GM12873 (cell line): Measurements from ENCODE around the gene EIF4E3.

Experiments
- TF ChIP-seq, protein P1 (sequence below): IDR thresholded peaks from 2 replicates; pipeline ENCODE4 v1.5.1; 2012; ENCODE audit warnings: low read depth, mild to moderate bottlenecking, moderate library complexity, low read length, control low read depth; ENCODE audit not compliant: insufficient read depth; ENCODE audit errors: missing control alignments

EIF4E3 gene

DNA sequence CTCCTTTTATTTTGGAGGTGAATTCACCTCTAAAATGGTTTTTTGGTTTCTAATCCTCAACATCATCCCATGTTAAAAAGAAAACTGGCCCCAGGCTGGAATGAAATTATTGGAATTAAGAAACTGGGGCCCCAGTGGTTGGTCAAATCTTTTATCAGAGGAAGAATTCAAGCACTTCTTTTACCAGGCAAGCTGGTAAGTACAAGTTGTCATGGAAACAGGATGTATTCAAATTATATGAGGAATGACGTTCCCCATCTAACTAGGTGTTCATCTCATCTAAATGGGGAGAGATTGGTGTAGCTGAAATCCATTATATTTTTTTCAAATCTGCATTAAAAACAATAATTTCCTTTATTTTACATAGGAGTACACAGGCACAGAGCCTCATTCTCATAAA, 9.7 kb upstream of the EIF4E3 start:
- TF ChIP-seq, protein P1, sequence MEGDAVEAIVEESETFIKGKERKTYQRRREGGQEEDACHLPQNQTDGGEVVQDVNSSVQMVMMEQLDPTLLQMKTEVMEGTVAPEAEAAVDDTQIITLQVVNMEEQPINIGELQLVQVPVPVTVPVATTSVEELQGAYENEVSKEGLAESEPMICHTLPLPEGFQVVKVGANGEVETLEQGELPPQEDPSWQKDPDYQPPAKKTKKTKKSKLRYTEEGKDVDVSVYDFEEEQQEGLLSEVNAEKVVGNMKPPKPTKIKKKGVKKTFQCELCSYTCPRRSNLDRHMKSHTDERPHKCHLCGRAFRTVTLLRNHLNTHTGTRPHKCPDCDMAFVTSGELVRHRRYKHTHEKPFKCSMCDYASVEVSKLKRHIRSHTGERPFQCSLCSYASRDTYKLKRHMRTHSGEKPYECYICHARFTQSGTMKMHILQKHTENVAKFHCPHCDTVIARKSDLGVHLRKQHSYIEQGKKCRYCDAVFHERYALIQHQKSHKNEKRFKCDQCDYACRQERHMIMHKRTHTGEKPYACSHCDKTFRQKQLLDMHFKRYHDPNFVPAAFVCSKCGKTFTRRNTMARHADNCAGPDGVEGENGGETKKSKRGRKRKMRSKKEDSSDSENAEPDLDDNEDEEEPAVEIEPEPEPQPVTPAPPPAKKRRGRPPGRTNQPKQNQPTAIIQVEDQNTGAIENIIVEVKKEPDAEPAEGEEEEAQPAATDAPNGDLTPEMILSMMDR, result no peak

DNA sequence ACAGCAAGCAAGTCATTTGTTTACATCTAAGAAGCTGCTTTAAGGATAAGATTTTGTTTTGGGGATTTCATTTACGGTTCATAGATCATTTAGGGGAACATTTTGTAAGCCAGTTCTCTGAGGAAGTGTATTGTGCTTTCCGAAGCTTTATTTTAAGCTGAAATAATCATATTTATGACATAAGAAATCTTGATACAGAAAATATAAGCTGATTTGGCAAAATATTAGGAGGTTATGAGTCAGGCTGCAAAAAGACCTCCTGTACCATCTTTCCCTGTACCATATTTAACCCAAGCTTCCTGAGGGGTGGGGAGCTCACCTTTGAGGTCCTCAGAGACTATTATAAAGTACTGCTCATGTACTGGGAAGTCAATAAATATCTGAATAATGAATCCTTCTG, 8.1 kb upstream of the EIF4E3 start:
- TF ChIP-seq, protein P1, result no peak

DNA sequence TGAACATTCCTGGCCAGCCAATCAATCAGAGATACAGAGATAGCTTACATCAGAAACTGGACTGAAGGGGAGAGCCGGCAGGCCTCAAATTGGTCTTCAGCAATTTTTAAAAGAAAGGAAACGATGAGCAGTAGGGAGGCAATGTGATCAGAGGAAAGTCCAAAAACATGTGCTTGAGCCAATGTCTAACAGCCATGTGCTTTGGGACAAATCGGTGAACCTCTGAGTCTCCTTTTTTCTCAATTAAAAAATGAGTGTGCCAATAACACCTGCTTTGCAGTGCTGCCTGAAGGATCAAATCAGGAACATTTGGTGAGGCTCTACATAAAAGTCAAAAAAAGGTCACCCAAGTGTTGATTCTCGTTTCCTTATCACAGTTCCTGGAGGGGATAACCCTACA, 7.4 kb upstream of the EIF4E3 start:
- TF ChIP-seq, protein P1, result no peak

DNA sequence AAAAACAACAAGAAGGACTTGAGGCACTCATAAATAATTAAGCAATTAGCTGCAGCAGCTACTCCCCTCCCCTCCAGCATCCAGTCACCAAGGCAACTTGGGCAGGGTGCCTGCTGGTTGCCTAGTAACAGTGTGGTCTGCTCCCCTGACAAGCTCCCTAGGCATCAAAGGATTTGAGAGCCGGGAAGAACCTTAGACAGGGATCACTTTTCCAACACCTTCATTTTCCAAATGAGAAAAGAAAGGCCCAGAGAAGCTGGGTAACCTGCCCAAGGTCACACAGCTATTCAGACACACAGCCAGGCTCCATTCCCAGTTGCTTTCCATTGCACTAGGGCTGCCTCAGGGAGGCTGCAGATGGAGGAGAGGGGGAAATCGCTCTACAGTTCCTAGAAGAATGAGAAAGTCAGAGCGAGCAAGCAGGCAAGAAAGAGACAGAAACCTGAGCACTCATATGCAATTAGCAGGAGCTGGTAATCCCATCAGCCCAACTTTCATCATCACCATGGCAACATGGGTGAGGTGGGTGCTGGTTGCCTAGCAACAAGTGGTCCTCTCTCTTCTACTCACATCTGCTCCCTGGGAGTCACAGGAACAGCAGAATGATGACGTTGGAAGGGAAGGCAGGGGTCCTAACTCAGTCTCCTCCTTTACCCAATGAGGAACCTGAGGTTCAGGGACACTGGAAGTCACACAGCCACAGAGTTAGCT, 3.6 kb upstream of the EIF4E3 start:
- TF ChIP-seq, protein P1, result peak; percentile 15

DNA sequence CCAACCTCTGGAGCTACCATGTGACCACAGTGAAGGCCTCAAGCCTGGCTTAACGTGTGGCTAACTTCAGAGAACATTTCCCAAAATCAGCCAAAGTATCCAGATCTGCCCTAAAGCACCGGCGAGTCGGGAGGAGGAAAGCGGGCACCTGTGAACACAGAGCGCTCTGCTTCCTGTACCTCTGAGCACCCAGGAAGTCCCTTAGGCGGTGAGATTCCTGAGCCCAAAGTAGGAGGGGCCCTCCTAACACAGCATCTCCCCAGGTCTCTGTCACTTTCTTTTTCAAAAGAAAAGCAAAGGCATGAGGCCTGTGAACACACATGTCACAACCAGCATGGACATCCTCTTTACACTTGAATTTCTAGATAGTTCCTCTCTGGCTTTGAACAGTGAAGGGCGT, 944 bp upstream of the EIF4E3 start:
- TF ChIP-seq, protein P1, result no peak

- TF ChIP-seq, protein P1, result no peak
These were observed 475 bp downstream of the EIF4E3 start for GRCh38 chr3:71724584-71725270.

DNA sequence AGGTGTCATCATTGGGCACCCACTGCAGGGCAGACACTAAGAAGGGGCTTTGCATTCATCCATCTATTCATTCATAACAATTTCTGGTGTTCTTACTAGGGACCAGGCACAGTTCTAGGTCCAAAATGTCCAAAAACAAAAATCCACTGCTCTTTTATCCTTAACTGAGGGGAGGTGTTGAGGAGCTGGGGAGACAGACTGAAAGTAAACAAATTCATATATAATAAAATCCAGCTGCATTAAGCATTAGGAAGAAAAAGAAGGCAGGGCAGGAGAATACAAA, 1.1 kb downstream of the EIF4E3 start:
- TF ChIP-seq, protein P1, result no peak
